ENCODE results near the gene ABLIM1.
A peak's percentile ranks its signal among the peaks of the same experiment; 100 is the strongest.

Gene ABLIM1

GRCh38 chr10:114646426-114646825, 11.6 kb downstream of the ABLIM1 start:
- ATAC-seq (no peak), DNase-seq (no peak)

GRCh38 chr10:114645706-114646105, 12.4 kb downstream of the ABLIM1 start:
- DNase-seq (no peak), ATAC-seq (no peak)

- no peak for DNase-seq
- no peak for ATAC-seq
Measured at GRCh38 chr10:114643158-114643557, 14.9 kb downstream of the ABLIM1 start.

GRCh38 chr10:114642729-114643128, 15.3 kb downstream of the ABLIM1 start:
- ATAC-seq, result no peak
- DNase-seq, result no peak

GRCh38 chr10:114638821-114639625, 19.1 kb downstream of the ABLIM1 start:
- no peak for DNase-seq
- peak; percentile 66 for ATAC-seq

GRCh38 chr10:114635797-114636550, 22.1 kb downstream of the ABLIM1 start:
- DNase-seq (no peak), ATAC-seq (no peak)

GRCh38 chr10:114635101-114635500, 23.0 kb downstream of the ABLIM1 start:
- DNase-seq (no peak), ATAC-seq (no peak)

- no peak for DNase-seq
- ATAC-seq, result no peak
Measured at GRCh38 chr10:114634609-114634979, 23.5 kb downstream of the ABLIM1 start.

- DNase-seq, result no peak
- ATAC-seq, result peak; percentile 74
Measured at GRCh38 chr10:114632869-114633715, 25.0 kb downstream of the ABLIM1 start.

GRCh38 chr10:114631666-114632417, 26.2 kb downstream of the ABLIM1 start:
- ATAC-seq (peak; percentile 62), DNase-seq (peak; percentile 50)

- ATAC-seq (no peak), DNase-seq (no peak)
Measured at GRCh38 chr10:114631090-114631665, 26.9 kb downstream of the ABLIM1 start.

GRCh38 chr10:114629824-114630730, 28.0 kb downstream of the ABLIM1 start:
- no peak for DNase-seq
- ATAC-seq, result no peak

- ATAC-seq, result no peak
Measured at GRCh38 chr10:114629083-114629823, 28.8 kb downstream of the ABLIM1 start.

GRCh38 chr10:114628106-114628505, 30.0 kb downstream of the ABLIM1 start:
- DNase-seq (no peak), ATAC-seq (no peak)

More at GRCh38 chr10:114629083-114629823, 28.8 kb downstream of the ABLIM1 start:
- no peak for DNase-seq

GRCh38 chr10:114626841-114627240, 31.2 kb downstream of the ABLIM1 start:
- DNase-seq (no peak), ATAC-seq (no peak)

GRCh38 chr10:114624951-114625780, 32.9 kb downstream of the ABLIM1 start:
- peak; percentile 15 for ATAC-seq
- DNase-seq, result no peak

- DNase-seq (no peak), ATAC-seq (no peak)
Measured at GRCh38 chr10:114624422-114624821, 33.7 kb downstream of the ABLIM1 start.

GRCh38 chr10:114623661-114624294, 34.3 kb downstream of the ABLIM1 start:
- ATAC-seq (no peak), DNase-seq (no peak)

Measured in stimulated activated naive CD8-positive, alpha-beta T cell treated with anti-CD3 and anti-CD28 coated beads, Interleukin-15, Interleukin-2, amounts not matched to agents 100 U/mL and 50 U/mL, for 24 hours (primary cell).